ENCODE measurements around the gene HLA-DQB2.

The HLA-DQB2 gene

GRCh38 chr6:32744776-32745175 lies 18.6 kb downstream of the HLA-DQB2 start:
- no peak for DNase-seq (ENCODE audit: low read depth)

GRCh38 chr6:32742374-32742773 lies 21.0 kb downstream of the HLA-DQB2 start:
- DNase-seq (ENCODE audit: low read depth), result no peak

GRCh38 chr6:32741031-32741960 lies 22.0 kb downstream of the HLA-DQB2 start, which contains the start of gene HLA-DQA2:
HLA-DQA2 (plus strand) TSS chr6:32741391; CDS start chr6:32741444, 53 bp downstream.
- DNase-seq (ENCODE audit: low read depth), result no peak

- no peak for DNase-seq (ENCODE audit: low read depth)
These were observed 25.2 kb downstream of the HLA-DQB2 start for GRCh38 chr6:32738126-32738525.

GRCh38 chr6:32718879-32719278 lies 44.5 kb downstream of the HLA-DQB2 start:
- DNase-seq (ENCODE audit: low read depth), result no peak

- DNase-seq (ENCODE audit: low read depth), result no peak
These were observed 46.9 kb downstream of the HLA-DQB2 start for GRCh38 chr6:32716396-32716795.

- no peak for DNase-seq (ENCODE audit: low read depth)
These were observed 50.1 kb downstream of the HLA-DQB2 start for GRCh38 chr6:32713241-32713640.

- DNase-seq (ENCODE audit: low read depth), result no peak
These were observed 53.7 kb downstream of the HLA-DQB2 start for GRCh38 chr6:32709625-32710024.
